PFSK-1 (cell line): ENCODE data around the gene UCN3.

Experiments used
- FOXP2 ChIP-seq: optimal IDR thresholded peaks from 2 replicates; pipeline ENCODE3; 2011; ENCODE audit warnings: borderline replicate concordance, control low read depth, inconsistent platforms; ENCODE audit not compliant: insufficient read depth; ENCODE audit errors: extremely low read length, extremely low read depth
- POLR2AphosphoS5 ChIP-seq: IDR thresholded peaks from 2 replicates; pipeline ENCODE4 v1.6.1; 2012; ENCODE audit warnings: low read depth, mild to moderate bottlenecking, control low read depth, low read length, moderate library complexity
- REST ChIP-seq, 2 experiments: IDR thresholded peaks; 2 replicates each; pipeline versions ENCODE4 v1.6.1 to v1.8.0; 2011 to 2012; ENCODE audit warnings: low read depth in 2 of 2, low read length in 2 of 2, control low read depth in 1 of 2, inconsistent platforms in 1 of 2, mild to moderate bottlenecking in 1 of 2, moderate library complexity in 1 of 2; ENCODE audit not compliant: insufficient read depth in 1 of 2
- SIN3A ChIP-seq: IDR thresholded peaks from 2 replicates; pipeline ENCODE4 v1.6.1; 2012; ENCODE audit warnings: mild to moderate bottlenecking, low read length, moderate library complexity, borderline replicate concordance; ENCODE audit not compliant: insufficient read depth
- TAF1 ChIP-seq: IDR thresholded peaks from 2 replicates; pipeline ENCODE4 v1.6.1; 2012; ENCODE audit warnings: low read length, control low read depth, borderline replicate concordance; ENCODE audit not compliant: insufficient read depth

Gene UCN3

GRCh38 chr10:5411941-5412276 lies 47.1 kb downstream of the UCN3 start:
- TF ChIP-seq SIN3A (no peak), POLR2AphosphoS5 (no peak), TAF1 (no peak), REST (IDR thresholded peaks at IDR 0.05; ENCODE audit: insufficient read depth in 1 of 2, low read depth in 2 of 2, low read length in 2 of 2) (no peak), FOXP2 (no peak)

- TF ChIP-seq POLR2AphosphoS5, result peak; percentile 50; the same call in 1 of the 2 replicates
- peak; percentile 66; the same call in 1 of the 2 replicates for TF ChIP-seq SIN3A
- TF ChIP-seq FOXP2, result peak; percentile 45
- TF ChIP-seq REST (IDR thresholded peaks at IDR 0.05; ENCODE audit: insufficient read depth in 1 of 2, low read depth in 2 of 2, low read length in 2 of 2), result no peak
- TF ChIP-seq TAF1, result no peak
These were observed 47.6 kb downstream of the UCN3 start, which contains the start of gene NET1 for GRCh38 chr10:5412277-5412941. TSS of gene NET1 (plus strand) at chr10:5412557. CDS start at chr10:5412693, 136 bp downstream.

- no peak for TF ChIP-seq FOXP2
- no peak for TF ChIP-seq REST (IDR thresholded peaks at IDR 0.05; ENCODE audit: insufficient read depth in 1 of 2, low read depth in 2 of 2, low read length in 2 of 2)
- no peak for TF ChIP-seq TAF1
- no peak for TF ChIP-seq SIN3A
- no peak for TF ChIP-seq POLR2AphosphoS5
These were observed 48.5 kb downstream of the UCN3 start for GRCh38 chr10:5413012-5413938.

- TF ChIP-seq FOXP2 (no peak), POLR2AphosphoS5 (no peak), SIN3A (no peak), TAF1 (no peak), REST (IDR thresholded peaks at IDR 0.05; ENCODE audit: insufficient read depth in 1 of 2, low read depth in 2 of 2, low read length in 2 of 2) (no peak)
These were observed 52.2 kb downstream of the UCN3 start for GRCh38 chr10:5416981-5417380.
